GM21576 (cell line): Measurements from ENCODE around the gene MGP.

ENCODE experiments used
- ATAC-seq: cut with Tn5 transposase; IDR thresholded peaks from one replicate; pipeline ENCODE4 v1.9.1; 2021; ENCODE audit warnings: mild to moderate bottlenecking, moderate library complexity; ENCODE audit not compliant: unreplicated experiment

MGP gene

GRCh38 chr12:14833336-14833735 lies 52.3 kb downstream of the MGP start:
- ATAC-seq = no peak
